Esophagus muscularis mucosa (tissue), 4 donors: ENCODE results near the gene ZNF547. TPM values are rescaled to one million over a fixed set of nuclear protein-coding genes. Genes with fewer than 3 reads are reported as not detected.

ENCODE experiments used
- DNase-seq: peaks from one replicate; pipeline ENCODE4 v3.0.0-alpha.2; 2017; ENCODE audit errors: extremely low spot score
- H3K27ac ChIP-seq, 4 donors: fragments of 200-600 bp; sonication (generic); replicated peaks in 1 of 4; 1 replicate in 3 of 4; 2 replicates in 1 of 4; pipeline ENCODE4 v1.5.1; 2016 to 2019; ENCODE audit warnings: mild to moderate bottlenecking in 1 of 4
- H3K27me3 ChIP-seq, 4 donors: fragments of 200-600 bp; sonication (generic); one replicate each; pipeline versions ENCODE4 v1.5.1 to v1.6.0; 2016 to 2019
- H3K36me3 ChIP-seq, 4 donors: fragments of 200-600 bp; sonication (generic); one replicate each; pipeline ENCODE4 v1.5.1; 2016 to 2019
- H3K4me1 ChIP-seq, 4 donors: fragments of 200-600 bp; sonication (generic); one replicate each; pipeline ENCODE4 v1.5.1; 2016 to 2019
- H3K4me3 ChIP-seq, 4 donors: fragments of 200-600 bp; sonication (generic); 1 replicate in 2 of 4; 2 replicates in 2 of 4; pipeline ENCODE4 v1.5.1; 2016 to 2019; ENCODE audit warnings: mild to moderate bottlenecking in 4 of 4, moderate library complexity in 1 of 4
- H3K9me3 ChIP-seq, 4 donors: fragments of 200-600 bp; sonication (generic); 1 replicate in 3 of 4; 2 replicates in 1 of 4; pipeline ENCODE4 v1.5.1; 2016 to 2019
- CTCF ChIP-seq, 3 experiments: fragments of 200-600 bp in 2 of 3; fragments of 450-650 bp in 1 of 3; sonication (generic) in 2 of 3; IDR thresholded peaks; one replicate each; pipeline ENCODE4 v1.5.1; 2017 to 2019; ENCODE audit warnings: antibody characterized with exemption in 3 of 3, mild to moderate bottlenecking in 2 of 3, moderate library complexity in 1 of 3
- EP300 ChIP-seq: sonication (generic); formaldehyde crosslinking; IDR thresholded peaks from one replicate; pipeline ENCODE4 v1.6.1; 2017; ENCODE audit warnings: antibody characterized with exemption
- POLR2A ChIP-seq: fragments of 450-650 bp; IDR thresholded peaks from one replicate; pipeline ENCODE4 v1.6.1; 2017; ENCODE audit warnings: antibody characterized with exemption, moderate library complexity, mild to moderate bottlenecking, low read depth
- POLR2AphosphoS5 ChIP-seq, 2 donors: sonication (generic); formaldehyde crosslinking; IDR thresholded peaks; one replicate each; pipeline ENCODE4 v1.6.1; 2017; ENCODE audit warnings: antibody characterized with exemption in 2 of 2
- WGBS: methylation state at CpG from one replicate; pipeline ENCODE4 v1.1.5; 2018; 5-methylcytosine and 5-hydroxymethylcytosine counted together
- intact Hi-C: fragments of 100-400 bp; cut with DNase I; formaldehyde crosslinking; loops from one replicate; pipeline ENCODE4 v1.15.1; 2023
- total RNA-seq, 4 donors: library from RNA; depleted of rRNA; stranded (reverse); fragments of >200 nt; gene quantifications; one replicate each; pipeline versions ENCODE4 v1.1.0 to v1.2.1, GENCODE V29; 2016

The ZNF547 gene
- total RNA-seq, 4 donors from 2014 or later: 1.4 to 3.3 (median 2.8) TPM

DNA sequence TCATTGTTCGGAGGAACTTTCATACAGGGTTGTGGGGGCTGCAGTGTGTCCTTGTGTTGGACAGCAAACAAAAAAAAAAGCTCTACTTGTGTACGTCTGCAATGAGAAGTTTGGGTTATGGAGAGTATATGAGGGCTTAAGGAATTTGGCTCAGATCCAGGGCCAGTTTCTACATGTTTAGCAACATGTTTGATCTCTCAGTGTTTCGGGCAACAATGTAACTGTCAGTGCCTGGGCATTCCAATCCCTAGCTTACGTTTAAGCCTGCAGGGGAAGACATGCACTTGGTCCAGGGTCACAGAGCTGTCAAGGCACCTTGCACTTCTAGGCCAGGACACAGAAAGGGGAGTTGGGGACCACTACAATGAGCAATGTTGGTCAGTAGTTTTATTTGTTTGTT lies 29.2 kb upstream of the ZNF547 start:
- WGBS: 86% methylated on average over 4 of the region's 4 CpGs
- intact Hi-C loops: no loop called here
- Histone ChIP-seq H3K27me3 (no peaks in the 10 kb centered on the region), H3K4me3 (no peak overlapping the region), H3K27ac (no peak overlapping the region), H3K4me1 (peaks cover 5 to 12% (median 7%) of the 10 kb centered on the region in 4 donors), H3K36me3 (peaks cover 4 to 24% (median 9%) of the 10 kb centered on the region in 4 donors), H3K9me3 (peaks cover 0 to 15% (median 2%) of the 10 kb centered on the region in 4 donors)
- DNase-seq: no peak
- no peak for TF ChIP-seq POLR2AphosphoS5 (IDR thresholded peaks at IDR 0.05)
- TF ChIP-seq POLR2A: no peak
- no peak for TF ChIP-seq EP300

GRCh38 chr19:57338877-57339276 lies 24.5 kb upstream of the ZNF547 start:
- Histone ChIP-seq H3K4me1 (peaks cover 5 to 14% (median 12%) of the 10 kb centered on the region in 4 donors), H3K27me3 (no peaks in the 10 kb centered on the region), H3K27ac (no peak overlapping the region), H3K4me3 (no peak overlapping the region), H3K36me3 (peaks cover 0 to 3% (median 0%) of the 10 kb centered on the region in 4 donors), H3K9me3 (no peaks in the 10 kb centered on the region)
- DNase-seq: no peak
- intact Hi-C loops: no loop called here
- TF ChIP-seq POLR2AphosphoS5 (IDR thresholded peaks at IDR 0.05) (no peak), EP300 (no peak), POLR2A (no peak), CTCF (IDR thresholded peaks at IDR 0.05) (no peak)
- WGBS: 31% methylated on average over 3 of the region's 3 CpGs

GRCh38 chr19:57342582-57342981 lies 20.8 kb upstream of the ZNF547 start:
- WGBS: 77% methylated on average over 6 of the region's 6 CpGs
- H3K9me3 ChIP-seq: no peaks in the 10 kb centered on the region
- no peak overlapping the region for H3K27ac ChIP-seq
- H3K4me3 ChIP-seq: no peak overlapping the region
- TF ChIP-seq EP300 (no peak), POLR2A (no peak), POLR2AphosphoS5 (IDR thresholded peaks at IDR 0.05) (no peak), CTCF (IDR thresholded peaks at IDR 0.05) (no peak)
- intact Hi-C loops: no loop called here
- H3K36me3 ChIP-seq: no peaks in the 10 kb centered on the region
- H3K4me1 ChIP-seq: peaks cover 5 to 14% (median 12%) of the 10 kb centered on the region in 4 donors
- no peak for DNase-seq
- H3K27me3 ChIP-seq: no peaks in the 10 kb centered on the region

- TF ChIP-seq EP300 (no peak), CTCF (IDR thresholded peaks at IDR 0.05) (no peak), POLR2AphosphoS5 (IDR thresholded peaks at IDR 0.05) (no peak), POLR2A (no peak)
- Histone ChIP-seq H3K9me3 (peaks cover 0 to under 1% (median 0%) of the 10 kb centered on the region in 4 donors), H3K36me3 (peaks cover 2 to 4% (median 3%) of the 10 kb centered on the region in 4 donors), H3K4me1 (peaks cover 11 to 24% (median 19%) of the 10 kb centered on the region in 4 donors), H3K27ac (no peak overlapping the region), H3K27me3 (no peaks in the 10 kb centered on the region), H3K4me3 (no peak overlapping the region)
- intact Hi-C loops: no loop called here
- no peak for DNase-seq
- WGBS: 55% methylated on average over 3 of the region's 3 CpGs
These were observed 15.2 kb upstream of the ZNF547 start for GRCh38 chr19:57348136-57348535.

DNA sequence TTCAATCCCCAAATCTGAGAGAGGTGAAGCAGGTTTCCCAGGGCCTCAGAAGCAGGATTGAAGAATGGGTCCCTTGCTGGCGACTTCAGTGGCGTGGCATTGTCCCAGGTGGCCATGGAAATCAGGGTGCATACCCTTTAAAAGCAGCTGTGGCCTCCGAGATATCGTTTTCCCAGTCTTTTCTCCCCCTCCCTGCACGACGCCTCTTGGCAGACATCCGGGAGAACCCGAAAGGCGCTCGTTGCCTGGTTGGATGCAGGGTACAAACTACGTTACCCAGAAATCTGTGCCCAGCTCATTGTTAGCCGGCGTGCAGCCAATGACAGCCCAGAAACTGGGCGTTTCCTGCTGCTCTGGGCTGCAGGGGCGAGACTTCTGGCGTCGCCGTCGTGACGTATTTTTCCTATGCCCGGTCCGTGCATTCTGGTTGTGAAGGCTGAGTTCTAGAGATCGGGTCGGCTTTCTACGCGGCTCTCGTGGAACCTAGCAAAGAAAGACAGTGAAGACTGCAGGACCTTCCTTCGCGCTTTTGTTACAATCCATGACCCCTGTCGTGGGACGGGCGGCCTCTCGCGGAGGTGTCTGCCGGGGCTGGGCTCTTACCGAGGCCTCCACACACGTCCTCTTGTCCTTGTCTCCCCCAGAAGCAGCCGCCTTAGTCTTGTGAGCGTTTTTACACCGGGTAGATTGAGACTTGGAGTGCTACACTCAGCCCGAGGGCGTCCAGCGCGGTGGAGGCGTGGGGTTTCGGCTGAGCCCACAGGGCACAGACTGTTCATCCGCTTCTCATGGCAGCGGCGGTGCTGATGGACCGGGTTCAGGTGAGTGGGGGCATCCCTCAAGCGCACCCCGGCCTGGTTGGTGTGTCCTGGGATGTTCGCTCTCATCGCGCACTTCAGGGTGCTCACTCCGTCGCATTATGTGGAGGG lies 12.2 kb upstream of the ZNF547 start, which contains the start of gene ZNF304:
TSS of gene ZNF304 (plus strand) at position 395 of the 929 bp plus-strand sequence. CDS start at position 789, 394 bp downstream.
- Histone ChIP-seq H3K4me1 (peaks cover 11 to 29% (median 27%) of the 10 kb centered on the region in 4 donors), H3K27ac (peak within 1 kb of the TSS; percentile 83 to 89 (median 86)), H3K27me3 (no peaks in the 10 kb centered on the region), H3K36me3 (peaks cover 32 to 34% (median 33%) of the 10 kb centered on the region in 4 donors), H3K9me3 (peaks cover 0 to 31% (median 15%) of the 10 kb centered on the region in 4 donors), H3K4me3 (peak within 1 kb of the TSS; percentile 84 to 96 (median 91))
- WGBS: 1% methylated on average over 45 of the region's 57 CpGs
- DNase-seq: peak; percentile 97
- intact Hi-C loops: loop anchor here (10.0 kb wide), 1 partner anchor 66 kb away; the partner anchor contains the start of gene ZNF460
- TF ChIP-seq POLR2AphosphoS5 (IDR thresholded peaks at IDR 0.05) (peak; percentile 81 to 95), POLR2A (no peak)
